ENCODE results near the gene LRRK1.

DNA sequence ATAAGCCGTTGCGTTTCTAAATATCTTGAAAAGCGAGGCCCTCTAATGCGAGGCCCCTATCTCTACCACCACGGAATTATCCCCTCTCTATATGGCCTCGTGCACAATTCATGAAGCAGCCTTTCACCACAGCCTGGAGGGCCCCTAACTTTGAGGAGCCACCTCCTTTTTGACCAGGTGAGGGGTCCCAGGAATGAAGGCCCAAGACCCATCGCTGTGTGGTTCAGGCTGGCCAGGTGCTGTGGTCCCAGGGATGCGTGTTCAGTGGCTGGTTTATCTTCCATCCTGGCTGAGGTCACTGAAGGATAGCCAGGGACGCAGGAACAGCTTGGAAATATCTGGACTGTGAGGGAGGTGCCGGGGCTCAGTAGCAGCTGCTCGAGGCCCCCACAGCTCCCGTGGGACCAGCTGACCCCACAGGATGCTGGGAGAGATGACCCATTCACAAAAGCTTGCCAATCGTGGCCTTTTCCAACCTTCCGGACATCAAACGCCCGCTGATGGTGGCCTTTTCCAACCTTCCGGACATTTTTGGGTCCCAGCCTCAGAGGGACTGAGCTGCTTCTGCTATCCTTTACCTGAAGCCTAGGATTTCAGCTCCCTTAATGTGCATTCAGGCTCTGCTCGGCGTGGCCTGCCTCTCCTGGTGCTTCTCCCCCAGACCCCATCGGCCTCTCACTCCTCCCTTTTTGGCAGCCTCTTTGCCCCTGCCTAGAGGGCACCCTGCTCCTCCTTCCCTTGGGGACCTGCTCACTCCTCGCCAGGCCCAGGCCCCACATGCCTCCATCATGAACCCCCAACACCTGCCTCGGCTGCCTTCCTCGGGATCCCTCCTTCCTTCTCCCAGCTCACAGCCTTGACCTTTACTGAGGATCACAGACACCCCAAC is 191.8 kb downstream of the LRRK1 start:
- no peak for TF ChIP-seq EZH2 (IDR thresholded peaks at IDR 0.05)
- TF ChIP-seq, protein P1, sequence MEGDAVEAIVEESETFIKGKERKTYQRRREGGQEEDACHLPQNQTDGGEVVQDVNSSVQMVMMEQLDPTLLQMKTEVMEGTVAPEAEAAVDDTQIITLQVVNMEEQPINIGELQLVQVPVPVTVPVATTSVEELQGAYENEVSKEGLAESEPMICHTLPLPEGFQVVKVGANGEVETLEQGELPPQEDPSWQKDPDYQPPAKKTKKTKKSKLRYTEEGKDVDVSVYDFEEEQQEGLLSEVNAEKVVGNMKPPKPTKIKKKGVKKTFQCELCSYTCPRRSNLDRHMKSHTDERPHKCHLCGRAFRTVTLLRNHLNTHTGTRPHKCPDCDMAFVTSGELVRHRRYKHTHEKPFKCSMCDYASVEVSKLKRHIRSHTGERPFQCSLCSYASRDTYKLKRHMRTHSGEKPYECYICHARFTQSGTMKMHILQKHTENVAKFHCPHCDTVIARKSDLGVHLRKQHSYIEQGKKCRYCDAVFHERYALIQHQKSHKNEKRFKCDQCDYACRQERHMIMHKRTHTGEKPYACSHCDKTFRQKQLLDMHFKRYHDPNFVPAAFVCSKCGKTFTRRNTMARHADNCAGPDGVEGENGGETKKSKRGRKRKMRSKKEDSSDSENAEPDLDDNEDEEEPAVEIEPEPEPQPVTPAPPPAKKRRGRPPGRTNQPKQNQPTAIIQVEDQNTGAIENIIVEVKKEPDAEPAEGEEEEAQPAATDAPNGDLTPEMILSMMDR (IDR thresholded peaks at IDR 0.05) = no peak

Measured in neural progenitor cell (in vitro differentiated cells).